Small intestine (tissue), 7 donors: ENCODE results near the gene DUS1L. TPM values are rescaled to one million over a fixed set of nuclear protein-coding genes. Genes with fewer than 3 reads are reported as not detected.

Experiments used
- DNase-seq, 2 donors: peaks; one replicate each; pipeline versions ENCODE4 v3.0.0 to v3.0.0-alpha.2; 2013
- FAIRE-seq: peaks from 2 replicates; lab custom pipeline; 2012; peaks lifted over from hg19 to GRCh38; lab: Jason Lieb, UNC
- H3K27ac ChIP-seq, 3 donors: one replicate each; pipeline ENCODE4 v1.5.1; 2013; ENCODE audit warnings: low read length in 2 of 3, mild to moderate bottlenecking in 2 of 3, control low read depth in 1 of 3, inconsistent platforms in 1 of 3, low read depth in 1 of 3, moderate library complexity in 1 of 3
- H3K27me3 ChIP-seq, 3 donors: one replicate each; pipeline ENCODE4 v1.6.1; 2013; ENCODE audit warnings: low read length in 3 of 3, inconsistent platforms in 1 of 3; ENCODE audit not compliant: control insufficient read depth in 3 of 3, insufficient read depth in 3 of 3
- H3K36me3 ChIP-seq, 3 donors: one replicate each; pipeline ENCODE4 v1.6.1; 2013; ENCODE audit warnings: low read length in 3 of 3, inconsistent platforms in 1 of 3, low read depth in 1 of 3, mild to moderate bottlenecking in 1 of 3, moderate library complexity in 1 of 3; ENCODE audit not compliant: control insufficient read depth in 3 of 3, insufficient read depth in 2 of 3
- H3K4me1 ChIP-seq, 3 donors: one replicate each; pipeline ENCODE4 v1.6.1; 2013; ENCODE audit warnings: low read length in 2 of 3, inconsistent platforms in 1 of 3, low read depth in 1 of 3, mild to moderate bottlenecking in 1 of 3, moderate library complexity in 1 of 3; ENCODE audit not compliant: control insufficient read depth in 3 of 3, insufficient read depth in 2 of 3
- H3K4me3 ChIP-seq, 3 donors: one replicate each; pipeline ENCODE4 v1.5.1; 2013; ENCODE audit warnings: low read length in 3 of 3, control low read depth in 1 of 3, inconsistent platforms in 1 of 3, low read depth in 1 of 3, mild to moderate bottlenecking in 1 of 3, moderate library complexity in 1 of 3
- H3K9me3 ChIP-seq, 2 donors: one replicate each; pipeline ENCODE4 v1.6.1; 2013; ENCODE audit warnings: low read depth in 1 of 2, low read length in 1 of 2; ENCODE audit not compliant: control insufficient read depth in 2 of 2, insufficient read depth in 1 of 2
- WGBS, 3 donors: extraction: QIAGEN DNeasy Blood & Tissue Kit; methylation state at CpG; one replicate each; pipeline ENCODE4 v1.1.7; 2013; 5-methylcytosine and 5-hydroxymethylcytosine counted together
- polyA plus RNA-seq, 4 donors: library from polyadenylated mRNA; stranded (reverse) in 3 of 4; unstranded in 1 of 4; fragments of 200-250 nt in 3 of 4; fragments of 120-200 nt in 1 of 4; gene quantifications; one replicate each; pipeline versions ENCODE4 v1.2.1 to v1.2.3, GENCODE V29; 2013
- donor health status: healthy with polysubstance abuse.
- donor health status: control.
- donor health status: control.
- donor health status: Bipolar disorder and iron deficiency.
- donor health status: healthy.

The DUS1L gene
- polyA plus RNA-seq, 4 donors: 86.6 to 170 (median 127) TPM

DNA sequence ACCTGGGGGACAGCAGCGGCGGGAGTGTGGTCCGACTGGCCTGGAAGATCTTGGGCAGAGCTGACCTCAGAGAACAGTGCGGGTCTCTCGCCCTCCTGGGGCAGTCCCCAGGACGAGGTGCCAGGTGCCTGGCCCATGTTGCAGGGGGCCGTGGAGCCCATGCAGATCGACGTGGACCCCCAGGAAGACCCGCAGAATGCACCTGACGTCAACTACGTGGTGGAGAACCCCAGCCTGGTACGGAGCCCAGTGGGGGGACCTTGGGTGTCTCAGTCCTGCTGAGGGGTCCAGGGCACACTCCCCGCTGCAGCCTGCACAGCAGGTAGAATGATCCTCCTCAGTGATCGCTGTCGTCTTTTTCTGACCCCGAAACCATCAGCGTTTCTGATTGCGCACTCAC, 12.5 kb downstream of the DUS1L start:
- WGBS, 3 donors: 90 to 93% (median 91%) methylated on average over 16 to 19 of the region's 19 CpGs
- DNase-seq: no peak
- Histone ChIP-seq H3K4me3 (peak overlapping the region in 2 of 3 donors; percentile 64 to 98), H3K27ac (no peak overlapping the region), H3K27me3 (no peaks in the 10 kb centered on the region), H3K4me1 (peaks cover 2 to 18% (median 4%) of the 10 kb centered on the region in 3 donors), H3K36me3 (peaks cover 2 to 76% (median 17%) of the 10 kb centered on the region in 3 donors), H3K9me3 (no peaks in the 10 kb centered on the region)
- FAIRE-seq: no peak

GRCh38 chr17:82052638-82053059, 13.0 kb downstream of the DUS1L start:
- Histone ChIP-seq H3K27ac (no peak overlapping the region), H3K9me3 (no peaks in the 10 kb centered on the region), H3K27me3 (no peaks in the 10 kb centered on the region), H3K4me3 (peak overlapping the region; percentile 64 to 98 (median 86)), H3K4me1 (peaks cover 2 to 18% (median 4%) of the 10 kb centered on the region in 3 donors), H3K36me3 (peaks cover 2 to 76% (median 13%) of the 10 kb centered on the region in 3 donors)
- no peak for FAIRE-seq
- 15 to 26% (median 20%) methylated on average over 15 to 19 of the region's 19 CpGs for WGBS, 3 donors
- DNase-seq: no peak

DNA sequence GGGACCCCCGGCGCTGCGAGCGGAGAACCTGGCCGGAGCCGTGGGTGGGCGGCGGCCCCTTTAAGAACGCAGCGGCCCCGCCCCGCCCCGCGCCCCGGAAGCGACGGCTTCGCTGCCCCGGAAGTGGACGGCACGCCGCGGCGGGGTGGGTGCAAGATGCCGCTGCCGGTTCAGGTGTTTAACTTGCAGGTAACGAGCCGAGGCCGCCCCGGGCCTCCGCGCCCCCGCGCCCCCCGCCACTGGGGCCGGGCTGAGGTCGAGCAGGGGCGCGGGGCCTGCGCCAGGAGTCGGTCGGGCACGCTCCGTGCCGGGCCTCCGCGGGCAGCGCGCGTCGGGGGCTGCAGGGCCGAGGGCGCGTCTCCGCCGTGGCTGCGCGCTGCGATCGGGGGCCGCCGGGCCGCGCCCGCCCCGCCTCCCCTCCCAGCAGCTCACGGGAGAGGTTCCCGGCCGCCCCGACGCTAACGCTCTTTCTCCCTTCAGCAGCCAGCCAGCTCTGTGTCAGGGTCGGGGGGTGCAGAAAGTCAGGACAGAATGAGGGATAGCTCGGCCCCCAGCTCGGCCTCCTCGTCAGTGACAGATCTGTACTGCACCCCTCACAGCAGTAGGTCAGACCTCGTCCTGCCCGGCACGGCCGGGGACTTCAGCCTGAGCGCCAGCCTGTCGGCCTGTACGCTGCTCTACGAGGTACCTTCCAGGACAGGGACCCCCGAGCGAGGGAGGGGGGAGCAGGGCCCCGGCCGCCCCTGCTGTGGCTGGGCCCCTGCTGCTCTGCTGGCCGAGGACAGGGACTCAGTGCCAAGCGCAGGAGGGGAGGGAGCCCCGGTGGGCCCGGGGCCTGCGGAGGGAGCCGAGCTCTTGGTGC, 13.6 kb downstream of the DUS1L start, which contains the start of the genes GPS1 and RFNG:
Gene GPS1 (plus strand): TSS at position 123 of the 862 bp plus-strand sequence. CDS start 34 bp downstream, at position 157.
Gene RFNG (minus strand): TSS at position 36 of the 862 bp plus-strand sequence. CDS start 45 bp downstream, outside the sequence.
- WGBS, 3 donors: 0 to 1% (median 0%) methylated on average over 61 to 94 of the region's 94 CpGs
- H3K4me1 ChIP-seq: peaks cover 2 to 18% (median 4%) of the 10 kb centered on the region in 3 donors
- FAIRE-seq (no peak), DNase-seq (peak; percentile 75 to 90)
- H3K27me3 ChIP-seq: no peaks in the 10 kb centered on the region
- peak within 1 kb of the TSS in 2 of 3 donors; percentile 13 to 24 for H3K27ac ChIP-seq
- no peaks in the 10 kb centered on the region for H3K9me3 ChIP-seq
- peak within 1 kb of the TSS; percentile 64 to 98 (median 86) for H3K4me3 ChIP-seq
- peaks cover 2 to 76% (median 10%) of the 10 kb centered on the region in 3 donors for H3K36me3 ChIP-seq

DNA sequence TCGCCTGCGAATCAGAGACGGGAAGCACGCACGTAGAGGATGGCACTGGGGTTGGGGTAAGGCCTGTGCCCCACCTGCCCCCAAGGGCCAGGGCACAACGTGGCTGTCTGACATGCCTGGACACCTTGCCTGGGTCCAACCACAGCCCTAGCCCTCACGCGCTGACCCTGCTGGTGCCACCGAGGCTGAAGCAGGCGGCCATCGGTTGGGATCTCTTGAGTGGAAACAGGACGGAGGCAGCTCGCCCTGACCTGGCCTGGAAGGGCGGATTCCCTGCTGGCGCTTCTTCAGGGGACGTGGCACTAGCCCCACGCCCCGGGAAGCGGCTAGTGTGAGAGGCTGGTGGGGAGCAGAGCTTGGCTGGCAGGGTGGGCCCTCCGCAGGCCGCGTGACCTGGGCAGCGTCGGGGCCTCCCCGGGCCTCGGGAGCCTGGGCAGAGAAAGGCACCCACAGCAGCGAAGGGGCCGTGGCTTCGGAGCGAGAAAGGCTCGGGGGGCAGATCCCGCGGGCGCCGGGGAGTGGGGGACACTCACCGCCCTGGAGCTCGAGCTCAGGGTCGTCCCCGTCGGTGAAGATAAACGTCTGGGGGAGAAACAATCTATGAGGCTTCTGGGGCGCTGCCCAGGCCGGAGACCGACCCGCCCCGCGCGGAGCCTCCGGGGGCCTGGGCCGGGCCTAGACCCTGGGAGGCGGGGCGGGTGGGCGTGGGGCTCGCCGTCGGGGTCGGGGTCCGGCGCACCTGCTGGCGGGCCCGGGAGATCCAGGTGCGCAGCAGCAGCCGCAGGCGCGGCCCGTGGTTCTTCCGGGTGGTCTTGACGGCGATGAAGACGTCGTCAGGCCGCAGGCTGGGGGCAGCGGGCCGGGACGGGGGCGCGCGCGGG, 14.6 kb downstream of the DUS1L start:
- Histone ChIP-seq H3K27ac (no peak overlapping the region), H3K9me3 (no peaks in the 10 kb centered on the region), H3K36me3 (peaks cover 0 to 73% (median 7%) of the 10 kb centered on the region in 3 donors), H3K4me1 (peaks cover 2 to 18% (median 4%) of the 10 kb centered on the region in 3 donors), H3K27me3 (no peaks in the 10 kb centered on the region), H3K4me3 (peak overlapping the region; percentile 56 to 98 (median 86))
- DNase-seq (peak in 1 of 2 donors; percentile 52), FAIRE-seq (no peak)
- 16 to 31% (median 19%) methylated on average over 35 to 79 of the region's 79 CpGs for WGBS, 3 donors

GRCh38 chr17:82050152-82050760, 15.3 kb downstream of the DUS1L start:
- no peak for DNase-seq
- no peak overlapping the region for H3K27ac ChIP-seq

GRCh38 chr17:82049521-82049971, 16.1 kb downstream of the DUS1L start:
- H3K36me3 ChIP-seq: peaks cover 0 to 60% (median 4%) of the 10 kb centered on the region in 3 donors
- WGBS, 3 donors: 83 to 85% (median 85%) methylated on average over 15 to 16 of the region's 16 CpGs

More at GRCh38 chr17:82050152-82050760, 15.3 kb downstream of the DUS1L start:
- Histone ChIP-seq H3K4me3 (peak overlapping the region in 2 of 3 donors; percentile 56 to 98), H3K9me3 (no peaks in the 10 kb centered on the region), H3K27me3 (no peaks in the 10 kb centered on the region), H3K4me1 (peaks cover 2 to 18% (median 4%) of the 10 kb centered on the region in 3 donors), H3K36me3 (peaks cover 0 to 67% (median 7%) of the 10 kb centered on the region in 3 donors)
- WGBS, 3 donors: 84 to 89% (median 86%) methylated on average over 28 of the region's 28 CpGs
- FAIRE-seq: no peak

GRCh38 chr17:82049106-82049505, 16.5 kb downstream of the DUS1L start:
- H3K27me3 ChIP-seq: no peaks in the 10 kb centered on the region
- no peak overlapping the region for H3K4me3 ChIP-seq
- peaks cover 0 to 55% (median 2%) of the 10 kb centered on the region in 3 donors for H3K36me3 ChIP-seq
- WGBS, 3 donors: 83 to 90% (median 88%) methylated on average over 8 of the region's 8 CpGs
- FAIRE-seq: no peak
- H3K27ac ChIP-seq: no peak overlapping the region
- DNase-seq: no peak
- peaks cover 2 to 18% (median 4%) of the 10 kb centered on the region in 3 donors for H3K4me1 ChIP-seq
- H3K9me3 ChIP-seq: no peaks in the 10 kb centered on the region

More at GRCh38 chr17:82049521-82049971, 16.1 kb downstream of the DUS1L start:
- H3K4me3 ChIP-seq: no peak overlapping the region
- FAIRE-seq: no peak
- peaks cover 2 to 18% (median 4%) of the 10 kb centered on the region in 3 donors for H3K4me1 ChIP-seq
- no peaks in the 10 kb centered on the region for H3K9me3 ChIP-seq
- no peak for DNase-seq
- H3K27ac ChIP-seq: no peak overlapping the region
- no peaks in the 10 kb centered on the region for H3K27me3 ChIP-seq
